ENCODE data around the gene PER3.

GRCh38 chr1:7868070-7868780, 84.1 kb downstream of the PER3 start:
- TF ChIP-seq CTCF (IDR thresholded peaks at IDR 0.05; ENCODE audit: poor library complexity), result no peak
- TF ChIP-seq EZH2 (IDR thresholded peaks at IDR 0.05; ENCODE audit: borderline replicate concordance), result no peak
